ENCODE data around the gene ANKRD18A.
"Not testable (repeated sequence)": the region's sequence is repeated elsewhere in the genome, so short reads cannot be mapped to it uniquely, and the experiment has no call there.

- TF ChIP-seq TAF7 (optimal IDR thresholded peaks at IDR 0.05; ENCODE audit: borderline replicate concordance, low read depth, low read length); CREB1 (IDR thresholded peaks at IDR 0.05): not testable (repeated sequence)
Observed at GRCh38 chr9:38595117-38595516, 25.3 kb downstream of the ANKRD18A start.

Measured in H1 (cell line).